Sigmoid colon (tissue), 7 donors: ENCODE data around the gene ZNF324B. TPM values are rescaled to one million over a fixed set of nuclear protein-coding genes. Genes with fewer than 3 reads are reported as not detected.

ENCODE experiments used
- DNase-seq: peaks from one replicate; pipeline ENCODE4 v3.0.0-alpha.2; 2019
- H3K27ac ChIP-seq, 4 donors: fragments of 200-600 bp; sonication (generic); one replicate each; pipeline ENCODE4 v1.5.1; 2016 to 2019; ENCODE audit warnings: mild to moderate bottlenecking in 1 of 4
- H3K27me3 ChIP-seq, 3 donors: fragments of 200-600 bp; sonication (generic); one replicate each; pipeline ENCODE4 v1.5.1; 2019; ENCODE audit warnings: mild to moderate bottlenecking in 1 of 3
- H3K36me3 ChIP-seq, 4 donors: fragments of 200-600 bp; sonication (generic); one replicate each; pipeline ENCODE4 v1.5.1; 2016 to 2019
- H3K4me1 ChIP-seq, 4 donors: fragments of 200-600 bp; sonication (generic); one replicate each; pipeline ENCODE4 v1.5.1; 2017 to 2019
- H3K4me3 ChIP-seq, 4 donors: fragments of 200-600 bp; sonication (generic); one replicate each; pipeline ENCODE4 v1.5.1; 2017 to 2019; ENCODE audit warnings: mild to moderate bottlenecking in 2 of 4, moderate library complexity in 1 of 4
- H3K9me3 ChIP-seq, 4 donors: fragments of 200-600 bp in 3 of 4; sonication (generic) in 3 of 4; one replicate each; pipeline versions ENCODE4 v1.5.1 to v1.6.1; 2013 to 2019
- EP300 ChIP-seq, 4 donors: sonication (generic); formaldehyde crosslinking; IDR thresholded peaks; one replicate each; pipeline ENCODE4 v1.6.1; 2017; ENCODE audit warnings: antibody characterized with exemption in 4 of 4
- POLR2A ChIP-seq, 2 donors: fragments of 450-650 bp; IDR thresholded peaks; one replicate each; pipeline ENCODE4 v1.6.1; 2016; ENCODE audit warnings: antibody characterized with exemption in 2 of 2, mild to moderate bottlenecking in 2 of 2, moderate library complexity in 2 of 2
- POLR2AphosphoS5 ChIP-seq, 4 donors: sonication (generic); formaldehyde crosslinking; IDR thresholded peaks; one replicate each; pipeline ENCODE4 v1.6.1; 2017; ENCODE audit warnings: antibody characterized with exemption in 4 of 4
- WGBS, 2 donors: extraction: QIAGEN DNeasy Blood & Tissue Kit; methylation state at CpG; one replicate each; pipeline ENCODE4 v1.1.7; 2013; 5-methylcytosine and 5-hydroxymethylcytosine counted together
- intact Hi-C: fragments of 100-400 bp; cut with DNase I; formaldehyde crosslinking; loops from one replicate; pipeline ENCODE4 v1.15.1; 2023
- polyA plus RNA-seq, 3 donors: library from polyadenylated mRNA; stranded (reverse); fragments of 200-250 nt; gene quantifications; one replicate each; pipeline ENCODE4 v1.2.3, GENCODE V29; 2013
- small RNA-seq, 3 donors: library from RNA; depleted of rRNA; stranded (forward); fragments of <200 nt; gene quantifications; one replicate each; pipeline ENCODE3, GENCODE V24; 2016
- total RNA-seq, 4 donors: library from RNA; depleted of rRNA; stranded (reverse); fragments of >200 nt; gene quantifications; one replicate each; pipeline ENCODE4 v1.1.0, GENCODE V29; 2016
- TF ChIP-seq, protein P1 (sequence below), 4 experiments: fragments of 450-650 bp in 3 of 4; fragments of 200-600 bp in 1 of 4; IDR thresholded peaks; one replicate each; pipeline ENCODE4 v1.5.1; 2016 to 2019; ENCODE audit warnings: antibody characterized with exemption in 4 of 4, mild to moderate bottlenecking in 3 of 4, moderate library complexity in 2 of 4
- donor health status: healthy with polysubstance abuse.
- donor health status: Bipolar disorder and iron deficiency.
- donor health status: healthy.

Gene ZNF324B
- total and polyA plus RNA-seq, 7 donors = 0.60 to 9.7 (median 5.4) TPM

DNA sequence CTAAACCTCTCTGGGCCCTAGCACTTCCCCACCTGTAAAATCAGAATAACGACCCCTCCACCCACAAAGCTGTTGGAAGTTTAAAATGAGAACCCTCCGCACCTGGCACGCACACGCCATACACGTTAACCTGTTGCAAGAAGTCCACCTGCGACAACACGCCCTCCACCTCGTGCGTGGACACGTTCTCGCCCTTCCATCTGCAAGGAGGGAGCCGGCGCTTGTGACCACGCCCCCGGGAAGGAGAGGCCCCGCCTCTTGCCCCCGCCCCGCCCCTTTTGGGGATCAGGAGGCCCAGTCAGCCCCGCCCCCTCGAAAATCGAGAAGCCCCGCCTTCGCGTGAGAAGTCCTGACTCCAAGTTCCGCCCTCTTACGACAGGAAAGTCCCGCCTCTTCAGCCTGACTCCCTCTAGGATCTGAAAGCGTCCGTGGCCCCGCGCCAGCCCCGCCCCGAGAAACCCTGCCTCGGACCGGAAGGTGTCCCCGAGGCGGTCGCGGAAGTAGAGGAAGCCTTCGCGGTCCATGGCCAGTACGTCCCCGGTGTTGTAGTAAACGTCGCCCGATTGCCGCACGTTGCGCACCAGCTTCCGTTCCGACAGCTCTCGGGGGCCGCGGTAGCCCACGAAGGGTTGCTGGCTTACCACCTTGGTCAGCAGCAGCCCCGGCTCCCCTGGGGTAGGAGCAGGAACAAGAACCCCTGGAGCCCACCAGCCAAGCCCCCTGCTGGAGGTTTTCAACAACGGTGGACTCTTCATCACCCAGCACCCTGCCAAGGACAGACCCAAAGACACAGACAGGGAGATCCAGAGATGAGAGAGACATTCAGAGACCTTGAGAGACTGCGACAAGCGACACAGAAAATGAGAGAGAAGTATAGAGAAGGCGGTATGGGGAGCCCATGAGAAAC, 47.9 kb downstream of the ZNF324B start:
- Histone ChIP-seq H3K4me1 (peaks cover 0 to 23% (median 20%) of the 10 kb centered on the region in 4 donors), H3K27me3 (no peaks in the 10 kb centered on the region), H3K27ac (peak overlapping the region; percentile 76 to 85 (median 80)), H3K9me3 (no peaks in the 10 kb centered on the region), H3K36me3 (no peaks in the 10 kb centered on the region), H3K4me3 (peak overlapping the region; percentile 48 to 60 (median 54))
- WGBS, 2 donors = 2 to 4% methylated on average over 60 of the region's 60 CpGs
- TF ChIP-seq POLR2A (IDR thresholded peaks at IDR 0.05) (no peak), POLR2AphosphoS5 (IDR thresholded peaks at IDR 0.05) (peak; percentile 51 to 83 (median 74))
- peak; percentile 100 for DNase-seq
- intact Hi-C loops = loop anchor here (2.0 kb wide), 1 partner anchor 48 kb away; the partner anchor contains the start of gene ZNF324B

DNA sequence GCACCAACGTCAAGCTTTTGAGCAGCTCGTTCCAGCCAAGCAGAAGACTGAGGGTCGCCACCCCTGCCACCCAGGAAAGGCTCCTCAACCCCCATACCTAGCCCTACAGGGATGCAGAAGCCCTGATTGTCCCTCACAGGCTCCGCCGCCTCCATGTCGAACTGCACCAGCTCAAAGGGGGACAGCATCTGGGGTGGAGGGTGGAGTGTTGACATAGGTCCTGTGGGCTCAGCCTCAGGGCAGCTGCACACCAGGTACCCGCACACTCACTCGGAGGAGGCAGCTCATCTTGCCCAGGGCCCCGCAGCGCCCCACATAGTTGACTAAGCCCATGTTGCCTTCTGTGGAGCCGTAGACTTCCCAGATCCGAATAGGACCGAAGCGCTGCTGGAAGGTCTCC, 48.8 kb downstream of the ZNF324B start:
- 95 to 98% methylated on average over 14 of the region's 14 CpGs for WGBS, 2 donors
- no peak for DNase-seq
- no peaks in the 10 kb centered on the region for H3K27me3 ChIP-seq

More for the DNA sequence above, 48.8 kb downstream of the ZNF324B start:
- Histone ChIP-seq H3K9me3 (no peaks in the 10 kb centered on the region), H3K36me3 (no peaks in the 10 kb centered on the region), H3K4me1 (peaks cover 0 to 23% (median 20%) of the 10 kb centered on the region in 4 donors), H3K4me3 (peak overlapping the region in 2 of 4 donors; percentile 55 to 60), H3K27ac (peak overlapping the region in 1 of 4 donors; percentile 81)
- TF ChIP-seq POLR2AphosphoS5 (IDR thresholded peaks at IDR 0.05) (no peak), EP300 (IDR thresholded peaks at IDR 0.05) (no peak), POLR2A (IDR thresholded peaks at IDR 0.05) (no peak)
- TF ChIP-seq, protein P1, sequence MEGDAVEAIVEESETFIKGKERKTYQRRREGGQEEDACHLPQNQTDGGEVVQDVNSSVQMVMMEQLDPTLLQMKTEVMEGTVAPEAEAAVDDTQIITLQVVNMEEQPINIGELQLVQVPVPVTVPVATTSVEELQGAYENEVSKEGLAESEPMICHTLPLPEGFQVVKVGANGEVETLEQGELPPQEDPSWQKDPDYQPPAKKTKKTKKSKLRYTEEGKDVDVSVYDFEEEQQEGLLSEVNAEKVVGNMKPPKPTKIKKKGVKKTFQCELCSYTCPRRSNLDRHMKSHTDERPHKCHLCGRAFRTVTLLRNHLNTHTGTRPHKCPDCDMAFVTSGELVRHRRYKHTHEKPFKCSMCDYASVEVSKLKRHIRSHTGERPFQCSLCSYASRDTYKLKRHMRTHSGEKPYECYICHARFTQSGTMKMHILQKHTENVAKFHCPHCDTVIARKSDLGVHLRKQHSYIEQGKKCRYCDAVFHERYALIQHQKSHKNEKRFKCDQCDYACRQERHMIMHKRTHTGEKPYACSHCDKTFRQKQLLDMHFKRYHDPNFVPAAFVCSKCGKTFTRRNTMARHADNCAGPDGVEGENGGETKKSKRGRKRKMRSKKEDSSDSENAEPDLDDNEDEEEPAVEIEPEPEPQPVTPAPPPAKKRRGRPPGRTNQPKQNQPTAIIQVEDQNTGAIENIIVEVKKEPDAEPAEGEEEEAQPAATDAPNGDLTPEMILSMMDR (IDR thresholded peaks at IDR 0.05) = no peak
- intact Hi-C loops = no loop called here

Small RNAs within 50 kb of the gene (small RNA-seq; reads per million reads assigned to genes)
- 0 reads per million in 3 donors for gene RN7SL693P
- gene RNU6-1337P = 0 reads per million in 3 donors

Other genes with a start within 250 kb of the ZNF324B start
- 10 to 100 TPM; 25.8 to 45.1 (median 34.8) TPM for gene ZNF544, start 222.7 kb upstream of the ZNF324B start, total RNA-seq
- gene ZNF544, start 222.7 kb upstream of the ZNF324B start, polyA plus RNA-seq = 10 to 100 TPM; 16.4 to 28.6 (median 20.4) TPM
- 1 to 10 TPM; 4.9 to 8.6 (median 6.5) TPM for gene ZNF8, start 172.7 kb upstream of the ZNF324B start, total RNA-seq
- gene ZNF8, start 172.7 kb upstream of the ZNF324B start, polyA plus RNA-seq = 1 to 10 TPM in 1 of 3 donors, under 1 TPM in 2; 0.60 to 2.0 (median 0.92) TPM
- 10 to 100 TPM; 41.7 to 49.4 (median 44.0) TPM for gene ERVK3-1, start 146.2 kb upstream of the ZNF324B start, total RNA-seq
- 10 to 100 TPM; 23.6 to 35.0 (median 27.6) TPM for gene ERVK3-1, start 146.2 kb upstream of the ZNF324B start, polyA plus RNA-seq
- 1 to 10 TPM; 1.4 to 3.6 (median 2.2) TPM for gene ZSCAN22, start 124.6 kb upstream of the ZNF324B start, total RNA-seq
- gene ZSCAN22, start 124.6 kb upstream of the ZNF324B start, polyA plus RNA-seq = 1 to 10 TPM in 1 of 3 donors, under 1 TPM in 2; 0.60 to 1.3 (median 0.69) TPM
- gene A1BG, start 98.1 kb upstream of the ZNF324B start, total RNA-seq = 10 to 100 TPM in 2 of 4 donors, 1 to 10 TPM in 2; 1.9 to 17.4 (median 12.1) TPM
- 10 to 100 TPM in 2 of 3 donors, 1 to 10 TPM in 1; 7.2 to 23.4 (median 16.0) TPM for gene A1BG, start 98.1 kb upstream of the ZNF324B start, polyA plus RNA-seq
- under 1 TPM; 0.28 to 0.54 (median 0.43) TPM for gene ZNF497, start 88.9 kb upstream of the ZNF324B start, total RNA-seq
- under 1 TPM in 2 of 3 donors, not detected in 1; 0.46 to 0.79 TPM for gene ZNF497, start 88.9 kb upstream of the ZNF324B start, polyA plus RNA-seq
- gene ZNF837, start 70.6 kb upstream of the ZNF324B start, total RNA-seq = 1 to 10 TPM in 3 of 4 donors, under 1 TPM in 1; 0.66 to 2.2 (median 1.5) TPM
- 1 to 10 TPM; 1.2 to 2.5 (median 1.8) TPM for gene ZNF837, start 70.6 kb upstream of the ZNF324B start, polyA plus RNA-seq
- gene RPS5, start 64.4 kb upstream of the ZNF324B start, total RNA-seq = 1,000 to 10,000 TPM; 1,322 to 2,581 (median 2,411) TPM
- gene RPS5, start 64.4 kb upstream of the ZNF324B start, polyA plus RNA-seq = 1,000 to 10,000 TPM; 1,097 to 1,974 (median 1,406) TPM
- not detected for gene RNF225, start 56.0 kb upstream of the ZNF324B start, total RNA-seq
- gene RNF225, start 56.0 kb upstream of the ZNF324B start, polyA plus RNA-seq = under 1 TPM in 1 of 3 donors, not detected in 2; 0.07 TPM
- 10 to 100 TPM in 2 of 4 donors, 1 to 10 TPM in 2; 8.2 to 21.4 (median 12.0) TPM for gene ZNF584, start 43.0 kb upstream of the ZNF324B start, total RNA-seq
- 1 to 10 TPM; 3.0 to 7.3 (median 4.8) TPM for gene ZNF584, start 43.0 kb upstream of the ZNF324B start, polyA plus RNA-seq
- 10 to 100 TPM in 1 of 4 donors, 1 to 10 TPM in 3; 5.3 to 12.2 (median 6.4) TPM for gene ZNF132, start 11.5 kb upstream of the ZNF324B start, total RNA-seq
- 1 to 10 TPM in 1 of 3 donors, under 1 TPM in 1, not detected in 1; 0.60 to 1.7 TPM for gene ZNF132, start 11.5 kb upstream of the ZNF324B start, polyA plus RNA-seq
- gene ZNF324, start 15.5 kb downstream of the ZNF324B start, total RNA-seq = 10 to 100 TPM; 10.5 to 16.4 (median 14.0) TPM
- gene ZNF324, start 15.5 kb downstream of the ZNF324B start, polyA plus RNA-seq = 1 to 10 TPM; 3.6 to 8.8 (median 4.6) TPM
- 10 to 100 TPM; 10.7 to 20.8 (median 16.5) TPM for gene ZNF446, start 24.7 kb downstream of the ZNF324B start, total RNA-seq
- gene ZNF446, start 24.7 kb downstream of the ZNF324B start, polyA plus RNA-seq = 10 to 100 TPM in 1 of 3 donors, 1 to 10 TPM in 2; 4.4 to 11.4 (median 5.4) TPM
- gene SLC27A5, start 60.4 kb downstream of the ZNF324B start, total RNA-seq = 10 to 100 TPM in 1 of 4 donors, 1 to 10 TPM in 3; 4.2 to 13.5 (median 8.7) TPM
- gene SLC27A5, start 60.4 kb downstream of the ZNF324B start, polyA plus RNA-seq = 10 to 100 TPM in 1 of 3 donors, 1 to 10 TPM in 2; 2.3 to 22.9 (median 6.0) TPM
- gene ZBTB45, start 68.2 kb downstream of the ZNF324B start, total RNA-seq = 10 to 100 TPM in 1 of 4 donors, 1 to 10 TPM in 3; 7.6 to 13.8 (median 8.4) TPM
- 10 to 100 TPM in 1 of 3 donors, 1 to 10 TPM in 2; 4.9 to 10.2 (median 6.0) TPM for gene ZBTB45, start 68.2 kb downstream of the ZNF324B start, polyA plus RNA-seq
- gene TRIM28, start 92.4 kb downstream of the ZNF324B start, total RNA-seq = 100 to 1,000 TPM; 157 to 236 (median 207) TPM
- gene TRIM28, start 92.4 kb downstream of the ZNF324B start, polyA plus RNA-seq = 100 to 1,000 TPM in 2 of 3 donors, 10 to 100 TPM in 1; 84.8 to 223 (median 150) TPM
- 100 to 1,000 TPM; 101 to 144 (median 136) TPM for gene CHMP2A, start 103.5 kb downstream of the ZNF324B start, total RNA-seq
- 100 to 1,000 TPM; 196 to 372 (median 300) TPM for gene CHMP2A, start 103.5 kb downstream of the ZNF324B start, polyA plus RNA-seq
- 10 to 100 TPM; 22.4 to 37.5 (median 30.3) TPM for gene UBE2M, start 107.0 kb downstream of the ZNF324B start, total RNA-seq
- 10 to 100 TPM; 48.0 to 58.5 (median 57.8) TPM for gene UBE2M, start 107.0 kb downstream of the ZNF324B start, polyA plus RNA-seq
- 10 to 100 TPM; 13.6 to 31.5 (median 20.1) TPM for gene MZF1, start 121.7 kb downstream of the ZNF324B start, total RNA-seq
- 10 to 100 TPM in 1 of 3 donors, 1 to 10 TPM in 2; 5.8 to 28.7 (median 9.0) TPM for gene MZF1, start 121.7 kb downstream of the ZNF324B start, polyA plus RNA-seq